GM19035 (cell line): ENCODE results near the gene PPP1R26.
"Not testable (repeated sequence)": the region's sequence is repeated elsewhere in the genome, so short reads cannot be mapped to it uniquely, and the experiment has no call there.

Experiments
- ATAC-seq: cut with Tn5 transposase; IDR thresholded peaks from one replicate; pipeline ENCODE4 v1.9.1; 2021; ENCODE audit not compliant: unreplicated experiment

Gene PPP1R26

GRCh38 chr9:135458478-135458877, 21.1 kb upstream of the PPP1R26 start:
- ATAC-seq, result not testable (repeated sequence)

- ATAC-seq, result no peak
Observed at GRCh38 chr9:135461936-135462335, 17.6 kb upstream of the PPP1R26 start.

- no peak for ATAC-seq
Observed at GRCh38 chr9:135463140-135463539, 16.4 kb upstream of the PPP1R26 start.

- ATAC-seq, result no peak
Observed at GRCh38 chr9:135464181-135464580, 15.4 kb upstream of the PPP1R26 start.

GRCh38 chr9:135468854-135469521, 10.6 kb upstream of the PPP1R26 start:
- no peak for ATAC-seq

GRCh38 chr9:135471791-135472640, 7.6 kb upstream of the PPP1R26 start:
- ATAC-seq, result no peak

- no peak for ATAC-seq
Observed at GRCh38 chr9:135473972-135474543, 5.5 kb upstream of the PPP1R26 start.

- no peak for ATAC-seq
Observed at GRCh38 chr9:135474915-135475314, 4.7 kb upstream of the PPP1R26 start.

GRCh38 chr9:135476561-135477355, 2.8 kb upstream of the PPP1R26 start:
- ATAC-seq, result no peak

- no peak for ATAC-seq
Observed at GRCh38 chr9:135478191-135478590, 1.4 kb upstream of the PPP1R26 start.

GRCh38 chr9:135478829-135479468, 633 bp upstream of the PPP1R26 start:
- no peak for ATAC-seq

- ATAC-seq, result no peak
Observed at GRCh38 chr9:135480071-135480939, 723 bp downstream of the PPP1R26 start.

- ATAC-seq, result no peak
Observed at GRCh38 chr9:135480940-135481310, 1.3 kb downstream of the PPP1R26 start.

- ATAC-seq, result no peak
Observed at GRCh38 chr9:135482015-135482754, 2.6 kb downstream of the PPP1R26 start.

- no peak for ATAC-seq
Observed at GRCh38 chr9:135484460-135485277, 5.1 kb downstream of the PPP1R26 start.

GRCh38 chr9:135485385-135485784, 5.8 kb downstream of the PPP1R26 start:
- ATAC-seq, result no peak

- ATAC-seq, result no peak
Observed at GRCh38 chr9:135485832-135486231, 6.2 kb downstream of the PPP1R26 start.
